Measurements from ENCODE around the gene RB1. TPM values are rescaled to one million over a fixed set of nuclear protein-coding genes. Genes with fewer than 3 reads are reported as not detected.

The RB1 gene
- total RNA-seq, 1 donor from 2014 or later: 10.6 TPM

DNA sequence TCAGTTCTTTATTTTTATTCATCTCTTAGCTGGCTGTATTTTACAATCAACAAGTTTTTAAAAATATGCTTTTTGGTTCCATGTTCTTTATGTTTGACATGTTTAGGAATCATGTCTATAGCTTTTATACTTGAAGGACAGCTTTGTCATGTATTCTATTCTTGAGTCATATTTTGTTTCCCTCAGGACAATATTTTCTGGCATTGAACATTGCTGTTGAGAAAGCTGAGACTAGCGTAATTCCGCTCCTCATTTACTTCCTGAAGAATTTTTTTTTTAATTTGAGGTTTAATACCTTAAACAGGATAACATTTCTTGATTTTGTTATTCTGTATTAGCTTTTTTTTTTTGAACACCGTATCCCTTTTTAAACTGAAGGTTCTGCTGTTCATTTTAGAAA lies 53.2 kb downstream of the RB1 start:
- peaks cover 5 to 15% of the 10 kb centered on the region in 2 donors for H3K36me3 ChIP-seq
- no peaks in the 10 kb centered on the region for H3K4me1 ChIP-seq
- no peak overlapping the region for H3K4me3 ChIP-seq
- H3K27me3 ChIP-seq: no peaks in the 10 kb centered on the region
- TF ChIP-seq, protein P1, sequence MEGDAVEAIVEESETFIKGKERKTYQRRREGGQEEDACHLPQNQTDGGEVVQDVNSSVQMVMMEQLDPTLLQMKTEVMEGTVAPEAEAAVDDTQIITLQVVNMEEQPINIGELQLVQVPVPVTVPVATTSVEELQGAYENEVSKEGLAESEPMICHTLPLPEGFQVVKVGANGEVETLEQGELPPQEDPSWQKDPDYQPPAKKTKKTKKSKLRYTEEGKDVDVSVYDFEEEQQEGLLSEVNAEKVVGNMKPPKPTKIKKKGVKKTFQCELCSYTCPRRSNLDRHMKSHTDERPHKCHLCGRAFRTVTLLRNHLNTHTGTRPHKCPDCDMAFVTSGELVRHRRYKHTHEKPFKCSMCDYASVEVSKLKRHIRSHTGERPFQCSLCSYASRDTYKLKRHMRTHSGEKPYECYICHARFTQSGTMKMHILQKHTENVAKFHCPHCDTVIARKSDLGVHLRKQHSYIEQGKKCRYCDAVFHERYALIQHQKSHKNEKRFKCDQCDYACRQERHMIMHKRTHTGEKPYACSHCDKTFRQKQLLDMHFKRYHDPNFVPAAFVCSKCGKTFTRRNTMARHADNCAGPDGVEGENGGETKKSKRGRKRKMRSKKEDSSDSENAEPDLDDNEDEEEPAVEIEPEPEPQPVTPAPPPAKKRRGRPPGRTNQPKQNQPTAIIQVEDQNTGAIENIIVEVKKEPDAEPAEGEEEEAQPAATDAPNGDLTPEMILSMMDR (IDR thresholded peaks at IDR 0.05): no peak
- H3K9me3 ChIP-seq: peaks cover 0 to 9% of the 10 kb centered on the region in 2 donors
- no peak for DNase-seq (ENCODE audit: low spot score in 2 of 2)
- intact Hi-C loops (cut with DNase I): no loop called here
- H3K27ac ChIP-seq: no peak overlapping the region

DNA sequence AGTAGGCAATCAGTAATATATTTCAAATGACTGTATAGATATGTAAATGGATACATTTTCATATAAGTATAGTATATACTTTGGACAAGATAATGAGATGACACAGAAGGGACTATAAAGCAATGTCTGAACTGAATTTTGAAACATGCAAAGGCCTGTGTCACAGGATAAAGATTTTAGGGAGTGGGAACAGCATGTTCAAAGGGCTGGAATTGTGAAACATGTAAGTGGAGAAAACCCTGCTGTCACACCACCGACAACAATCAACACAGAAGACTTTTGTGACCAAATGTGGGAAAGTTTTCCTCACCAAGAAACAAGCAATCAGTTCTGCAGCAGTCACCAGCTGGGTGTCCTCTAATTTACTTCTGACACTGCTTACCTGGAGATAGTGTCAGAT lies 66.4 kb downstream of the RB1 start:
- Histone ChIP-seq H3K9me3 (no peaks in the 10 kb centered on the region), H3K27me3 (no peaks in the 10 kb centered on the region), H3K4me3 (no peak overlapping the region), H3K4me1 (no peaks in the 10 kb centered on the region), H3K36me3 (peaks cover 4 to 19% of the 10 kb centered on the region in 2 donors), H3K27ac (no peak overlapping the region)
- DNase-seq (ENCODE audit: low spot score in 2 of 2): no peak
- TF ChIP-seq, protein P1 (IDR thresholded peaks at IDR 0.05): no peak
- intact Hi-C loops (cut with DNase I): no loop called here

DNA sequence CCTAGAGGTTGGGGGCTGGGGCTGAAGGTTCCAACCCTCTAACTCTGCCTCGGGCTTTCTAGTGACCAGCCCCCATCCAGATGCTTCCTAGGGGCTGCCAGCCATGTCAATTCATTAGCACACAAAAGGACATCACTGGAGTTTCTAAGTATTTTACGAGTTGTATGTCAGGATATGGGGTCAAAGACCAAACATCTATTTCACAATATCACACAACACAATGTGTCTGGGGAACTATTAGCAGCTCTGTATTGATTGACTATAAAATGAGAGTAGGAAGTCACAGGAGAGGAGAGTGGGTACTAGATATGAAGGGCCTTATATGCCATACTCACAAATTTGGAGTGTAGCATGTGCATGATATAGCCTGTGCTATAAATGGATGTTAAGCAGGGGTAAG lies 67.3 kb downstream of the RB1 start:
- Histone ChIP-seq H3K4me1 (no peaks in the 10 kb centered on the region), H3K27ac (no peak overlapping the region), H3K9me3 (no peaks in the 10 kb centered on the region), H3K36me3 (peaks cover 3 to 21% of the 10 kb centered on the region in 2 donors), H3K27me3 (no peaks in the 10 kb centered on the region), H3K4me3 (no peak overlapping the region)
- intact Hi-C loops (cut with DNase I): no loop called here
- DNase-seq (ENCODE audit: low spot score in 2 of 2): no peak
- TF ChIP-seq, protein P1 (IDR thresholded peaks at IDR 0.05): no peak

DNA sequence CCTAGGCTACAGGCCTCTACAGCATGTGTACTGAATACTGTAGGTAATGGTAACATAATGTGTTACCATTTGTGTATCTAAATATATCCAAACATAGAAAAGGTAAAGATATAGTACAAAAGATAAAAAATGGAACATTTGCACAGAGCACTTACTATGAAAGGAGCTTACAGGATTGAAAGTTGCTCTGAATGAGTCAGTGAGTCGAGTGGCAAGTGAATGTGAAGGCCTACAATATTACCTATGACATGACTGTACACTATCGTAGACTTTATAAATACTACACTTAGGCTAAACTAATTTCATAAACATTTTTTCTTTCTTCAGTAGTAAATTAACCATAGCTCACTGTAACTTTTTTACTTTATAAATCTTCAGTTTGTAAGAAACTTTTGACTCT lies 74.3 kb downstream of the RB1 start:
- H3K27me3 ChIP-seq: no peaks in the 10 kb centered on the region
- no peak for DNase-seq (ENCODE audit: low spot score in 2 of 2)
- H3K36me3 ChIP-seq: peaks cover 0 to 34% of the 10 kb centered on the region in 2 donors
- H3K4me1 ChIP-seq: no peaks in the 10 kb centered on the region
- H3K27ac ChIP-seq: no peak overlapping the region
- TF ChIP-seq, protein P1 (IDR thresholded peaks at IDR 0.05): no peak
- H3K4me3 ChIP-seq: no peak overlapping the region
- no peaks in the 10 kb centered on the region for H3K9me3 ChIP-seq
- intact Hi-C loops (cut with DNase I): no loop called here

DNA sequence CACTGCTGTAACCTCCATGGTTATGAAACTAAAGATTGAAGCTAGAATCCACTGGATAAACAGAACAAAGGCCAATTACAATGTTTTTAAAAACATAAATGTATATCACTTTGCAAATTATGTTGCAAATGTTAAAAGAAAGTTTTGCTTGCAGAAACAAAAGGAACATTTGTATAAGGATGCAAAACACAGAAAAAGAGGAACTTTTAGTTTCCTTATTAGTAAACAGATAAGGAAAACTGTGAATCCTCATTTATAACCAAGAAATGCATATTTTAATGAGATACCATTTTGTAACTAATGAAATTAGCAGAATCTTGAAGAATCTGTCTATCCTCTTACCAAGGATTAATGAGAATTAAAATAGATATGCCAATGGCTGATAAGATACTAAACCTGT lies 77.0 kb downstream of the RB1 start:
- DNase-seq (ENCODE audit: low spot score in 2 of 2): no peak
- Histone ChIP-seq H3K27me3 (no peaks in the 10 kb centered on the region), H3K36me3 (peaks cover 0 to 24% of the 10 kb centered on the region in 2 donors), H3K4me1 (no peaks in the 10 kb centered on the region), H3K9me3 (no peaks in the 10 kb centered on the region), H3K4me3 (no peak overlapping the region), H3K27ac (no peak overlapping the region)
- intact Hi-C loops (cut with DNase I): no loop called here
- TF ChIP-seq, protein P1 (IDR thresholded peaks at IDR 0.05): no peak

- Histone ChIP-seq H3K27me3 (no peaks in the 10 kb centered on the region), H3K4me3 (no peak overlapping the region), H3K27ac (no peak overlapping the region), H3K36me3 (peaks cover 0 to 7% of the 10 kb centered on the region in 2 donors), H3K9me3 (no peaks in the 10 kb centered on the region), H3K4me1 (no peaks in the 10 kb centered on the region)
- TF ChIP-seq, protein P1 (IDR thresholded peaks at IDR 0.05): no peak
- DNase-seq (ENCODE audit: low spot score in 2 of 2): no peak
- intact Hi-C loops (cut with DNase I): no loop called here
Observed at GRCh38 chr13:48383384-48383783, 79.8 kb downstream of the RB1 start.
